ENCODE data around the gene EIF2B4. TPM values are rescaled to one million over a fixed set of nuclear protein-coding genes. Genes with fewer than 3 reads are reported as not detected.

The EIF2B4 gene
- total RNA-seq, 1 experiment from 2014 or later, result 67.2 TPM

- no peak overlapping the region for H2BK15ac ChIP-seq (ENCODE audit: low read depth, low read length)
- no peak overlapping the region for H3K27ac ChIP-seq (ENCODE audit: insufficient read length, low read depth, low read length)
- no peak overlapping the region for H3K4ac ChIP-seq (ENCODE audit: low read depth, low read length)
- no peak overlapping the region for H4K91ac ChIP-seq (ENCODE audit: insufficient read length, low read depth, low read length)
- Mint-ChIP-seq H3K36me3 (ENCODE audit: insufficient read depth in 1 of 3, low read depth in 3 of 3) (peaks cover 5 to 23% (median 14%) of the 10 kb centered on the region in 3 experiments), H3K4me3 (no peak overlapping the region), H3K9me3 (peaks cover 2 to 6% of the 10 kb centered on the region in 2 experiments; a peak in 4 of 5 replicates), H3K27me3 (ENCODE audit: low read depth) (no peaks in the 10 kb centered on the region), H3K27ac (peak overlapping the region in 2 of 3 experiments; percentile 1 to 25; a peak in 3 of 7 replicates), H3K4me1 (peaks cover 12 to 31% of the 10 kb centered on the region in 2 experiments)
- H3K23ac ChIP-seq (ENCODE audit: insufficient read length, low read depth, low read length), result no peak overlapping the region
- H3K14ac ChIP-seq (ENCODE audit: insufficient read depth, low read length), result no peak overlapping the region
- H3K18ac ChIP-seq (ENCODE audit: insufficient read length, low read depth, low read length), result no peak overlapping the region
- no peak overlapping the region for H4K5ac ChIP-seq (ENCODE audit: insufficient read length, low read depth, low read length)
- no peak overlapping the region for H2BK5ac ChIP-seq (ENCODE audit: insufficient read length, low read length)
- H3K4me1 ChIP-seq (ENCODE audit: insufficient read depth, low read length), result peaks cover 2% of the 10 kb centered on the region; the same call in 1 of the 2 replicates
- H3K9me3 ChIP-seq (ENCODE audit: control insufficient read depth, low read depth, low read length), result no peaks in the 10 kb centered on the region
- H2BK20ac ChIP-seq (ENCODE audit: low read depth, low read length, poor library complexity, severe bottlenecking), result no peak overlapping the region
- no peak overlapping the region for H3K9ac ChIP-seq (ENCODE audit: extremely low read depth, insufficient read length, low read length)
- H4K8ac ChIP-seq (replicated peaks; ENCODE audit: insufficient read length, low read depth, low read length), result no peak overlapping the region
- H2AFZ ChIP-seq (ENCODE audit: low read length), result no peak overlapping the region
- peaks cover 4% of the 10 kb centered on the region for H4K20me1 ChIP-seq (ENCODE audit: control insufficient read depth, insufficient read depth, insufficient read length)
- no peaks in the 10 kb centered on the region for H3K23me2 ChIP-seq (ENCODE audit: insufficient read length, low read depth, low read length, poor library complexity, severe bottlenecking)
- peaks cover 6% of the 10 kb centered on the region for H3K79me1 ChIP-seq (ENCODE audit: insufficient read depth, low read depth, low read length, poor library complexity, severe bottlenecking)
- H2AK5ac ChIP-seq (ENCODE audit: insufficient read length, low read length), result no peak overlapping the region
- no peak overlapping the region for H3T11ph ChIP-seq (ENCODE audit: low read length)
- DNase-seq, result no peak
- no peak overlapping the region for H2BK120ac ChIP-seq (ENCODE audit: low read depth, low read length, poor library complexity, severe bottlenecking)
- H3K56ac ChIP-seq (ENCODE audit: insufficient read length, low read depth, low read length), result no peak overlapping the region
- TF ChIP-seq CTCF (conservative IDR thresholded peaks at IDR 0.05), result no peak
- no peak overlapping the region for H3K4me2 ChIP-seq (ENCODE audit: insufficient read depth, insufficient read length, low read length)
- peaks cover 45% of the 10 kb centered on the region; the same call in 1 of the 2 replicates for H3K79me2 ChIP-seq (ENCODE audit: insufficient read depth, low read length)
- no peaks in the 10 kb centered on the region for H3K27me3 ChIP-seq (ENCODE audit: insufficient read depth, low read length)
- WGBS (ENCODE audit: extremely low coverage, insufficient read length, low lambda C conversion rate), result no CpG with 5 or more reads among the region's 6 CpGs
- H2BK12ac ChIP-seq (ENCODE audit: insufficient read length, low read depth, low read length), result no peak overlapping the region
Measured at GRCh38 chr2:27351802-27352598, 18.1 kb downstream of the EIF2B4 start.
